ENCODE data around the gene TSHZ3.

Gene TSHZ3

GRCh38 chr19:31332096-31332495 lies 17.1 kb downstream of the TSHZ3 start:
- Histone ChIP-seq H3K27me3 (no peaks in the 10 kb centered on the region), H3K27ac (no peak overlapping the region), H3K4me1 (no peaks in the 10 kb centered on the region), H3K4me3 (no peak overlapping the region), H3K36me3 (no peaks in the 10 kb centered on the region), H3K9me3 (no peaks in the 10 kb centered on the region)
- intact Hi-C loops (cut with DNase I; ENCODE audit: low total_unique reads), result no loop called here
- no peak for TF ChIP-seq CTCF (IDR thresholded peaks at IDR 0.05)
- no peak for DNase-seq

GRCh38 chr19:31331536-31331935 lies 17.7 kb downstream of the TSHZ3 start:
- no peak for TF ChIP-seq CTCF (IDR thresholded peaks at IDR 0.05)
- H3K4me3 ChIP-seq, result no peak overlapping the region
- no peak overlapping the region for H3K27ac ChIP-seq
- no peaks in the 10 kb centered on the region for H3K4me1 ChIP-seq
- H3K9me3 ChIP-seq, result no peaks in the 10 kb centered on the region
- intact Hi-C loops (cut with DNase I; ENCODE audit: low total_unique reads), result no loop called here
- DNase-seq, result no peak
- H3K27me3 ChIP-seq, result no peaks in the 10 kb centered on the region
- H3K36me3 ChIP-seq, result no peaks in the 10 kb centered on the region

GRCh38 chr19:31330761-31331160 lies 18.5 kb downstream of the TSHZ3 start:
- no peaks in the 10 kb centered on the region for H3K27me3 ChIP-seq
- H3K4me3 ChIP-seq, result no peak overlapping the region
- no peaks in the 10 kb centered on the region for H3K9me3 ChIP-seq
- intact Hi-C loops (cut with DNase I; ENCODE audit: low total_unique reads), result no loop called here
- no peaks in the 10 kb centered on the region for H3K36me3 ChIP-seq
- DNase-seq, result no peak
- TF ChIP-seq CTCF (IDR thresholded peaks at IDR 0.05), result no peak
- H3K27ac ChIP-seq, result no peak overlapping the region
- no peaks in the 10 kb centered on the region for H3K4me1 ChIP-seq

GRCh38 chr19:31330237-31330636 lies 19.0 kb downstream of the TSHZ3 start:
- Histone ChIP-seq H3K36me3 (no peaks in the 10 kb centered on the region), H3K27me3 (no peaks in the 10 kb centered on the region), H3K4me3 (no peak overlapping the region), H3K27ac (no peak overlapping the region), H3K9me3 (no peaks in the 10 kb centered on the region), H3K4me1 (no peaks in the 10 kb centered on the region)
- intact Hi-C loops (cut with DNase I; ENCODE audit: low total_unique reads), result no loop called here
- no peak for TF ChIP-seq CTCF (IDR thresholded peaks at IDR 0.05)
- no peak for DNase-seq

- no peak for DNase-seq
- Histone ChIP-seq H3K4me1 (no peaks in the 10 kb centered on the region), H3K27ac (no peak overlapping the region), H3K36me3 (no peaks in the 10 kb centered on the region), H3K4me3 (no peak overlapping the region), H3K27me3 (no peaks in the 10 kb centered on the region), H3K9me3 (no peaks in the 10 kb centered on the region)
- TF ChIP-seq CTCF (IDR thresholded peaks at IDR 0.05), result no peak
- intact Hi-C loops (cut with DNase I; ENCODE audit: low total_unique reads), result no loop called here
Measured at GRCh38 chr19:31329819-31330218, 19.4 kb downstream of the TSHZ3 start.

- Histone ChIP-seq H3K9me3 (no peaks in the 10 kb centered on the region), H3K36me3 (no peaks in the 10 kb centered on the region), H3K4me1 (no peaks in the 10 kb centered on the region), H3K27me3 (no peaks in the 10 kb centered on the region), H3K4me3 (no peak overlapping the region), H3K27ac (no peak overlapping the region)
- no peak for TF ChIP-seq CTCF (IDR thresholded peaks at IDR 0.05)
- DNase-seq, result no peak
- intact Hi-C loops (cut with DNase I; ENCODE audit: low total_unique reads), result no loop called here
Measured at GRCh38 chr19:31328238-31328637, 21.0 kb downstream of the TSHZ3 start.

Measured in tibial artery (tissue), 4 donors.